ENCODE results near the gene ROPN1.

DNA sequence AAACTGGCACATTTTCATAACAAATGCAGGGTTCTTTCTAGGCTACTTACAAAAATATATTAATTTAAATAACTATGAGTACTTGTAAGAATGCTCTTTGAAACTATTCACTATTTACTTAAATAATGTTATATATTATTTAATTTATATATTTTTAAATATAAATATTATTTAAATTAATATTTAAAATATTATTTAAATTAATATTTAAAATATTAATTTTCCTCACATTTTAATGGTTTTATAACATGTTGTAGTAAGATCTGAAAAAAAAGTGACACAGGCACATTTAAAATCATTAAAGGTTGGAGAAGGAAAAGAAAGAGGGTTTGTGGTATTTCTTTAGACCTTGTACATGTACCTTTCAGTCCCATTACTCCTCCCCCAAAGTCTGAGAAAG is 65.5 kb downstream of the ROPN1 start:
- TF ChIP-seq, protein P1, sequence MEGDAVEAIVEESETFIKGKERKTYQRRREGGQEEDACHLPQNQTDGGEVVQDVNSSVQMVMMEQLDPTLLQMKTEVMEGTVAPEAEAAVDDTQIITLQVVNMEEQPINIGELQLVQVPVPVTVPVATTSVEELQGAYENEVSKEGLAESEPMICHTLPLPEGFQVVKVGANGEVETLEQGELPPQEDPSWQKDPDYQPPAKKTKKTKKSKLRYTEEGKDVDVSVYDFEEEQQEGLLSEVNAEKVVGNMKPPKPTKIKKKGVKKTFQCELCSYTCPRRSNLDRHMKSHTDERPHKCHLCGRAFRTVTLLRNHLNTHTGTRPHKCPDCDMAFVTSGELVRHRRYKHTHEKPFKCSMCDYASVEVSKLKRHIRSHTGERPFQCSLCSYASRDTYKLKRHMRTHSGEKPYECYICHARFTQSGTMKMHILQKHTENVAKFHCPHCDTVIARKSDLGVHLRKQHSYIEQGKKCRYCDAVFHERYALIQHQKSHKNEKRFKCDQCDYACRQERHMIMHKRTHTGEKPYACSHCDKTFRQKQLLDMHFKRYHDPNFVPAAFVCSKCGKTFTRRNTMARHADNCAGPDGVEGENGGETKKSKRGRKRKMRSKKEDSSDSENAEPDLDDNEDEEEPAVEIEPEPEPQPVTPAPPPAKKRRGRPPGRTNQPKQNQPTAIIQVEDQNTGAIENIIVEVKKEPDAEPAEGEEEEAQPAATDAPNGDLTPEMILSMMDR (IDR thresholded peaks at IDR 0.05 in 8 of 11, conservative IDR thresholded peaks at IDR 0.05 in 3 of 11), result no peak
- no peak for TF ChIP-seq POLR2A (IDR thresholded peaks at IDR 0.05)
- no peak for TF ChIP-seq POLR2AphosphoS5 (IDR thresholded peaks at IDR 0.05)

All from spleen (tissue), 7 donors.